Prostate gland (tissue), 2 donors: ENCODE data around the gene UQCRC1. TPM values are rescaled to one million over a fixed set of nuclear protein-coding genes. Genes with fewer than 3 reads are reported as not detected.

Experiments
- DNase-seq: peaks from one replicate; pipeline ENCODE4 v3.0.0-alpha.2; 2019; ENCODE audit warnings: low spot score
- H3K27ac ChIP-seq, 2 donors: fragments of 200-600 bp; sonication (generic); 2 replicates each; pipeline ENCODE4 v1.5.1; 2017 to 2019
- H3K27me3 ChIP-seq: fragments of 200-600 bp; sonication (generic); replicated peaks from 2 replicates; pipeline ENCODE4 v1.5.1; 2019; ENCODE audit not compliant: insufficient read depth
- H3K36me3 ChIP-seq, 2 donors: fragments of 200-600 bp; sonication (generic); 1 replicate in 1 of 2; 2 replicates in 1 of 2; pipeline versions ENCODE4 v1.5.1 to v1.8.1; 2017 to 2019
- H3K4me1 ChIP-seq: fragments of 200-600 bp; sonication (generic); replicated peaks from 2 replicates; pipeline ENCODE4 v1.5.1; 2019
- H3K4me3 ChIP-seq, 2 donors: fragments of 200-600 bp; sonication (generic); 2 replicates each; pipeline ENCODE4 v1.5.1; 2017 to 2019
- H3K9me3 ChIP-seq: fragments of 200-600 bp; sonication (generic); 2 replicates; pipeline ENCODE4 v1.5.1; 2017
- POLR2A ChIP-seq: fragments of 450-650 bp; IDR thresholded peaks from one replicate; pipeline ENCODE4 v1.6.1; 2016; ENCODE audit warnings: antibody characterized with exemption, mild to moderate bottlenecking
- POLR2AphosphoS5 ChIP-seq: sonication (generic); formaldehyde crosslinking; IDR thresholded peaks from one replicate; pipeline ENCODE4 v1.6.1; 2017; ENCODE audit warnings: antibody characterized with exemption
- WGBS: methylation state at CpG from one replicate; pipeline ENCODE4 v1.1.5; 2018; 5-methylcytosine and 5-hydroxymethylcytosine counted together
- intact Hi-C: fragments of 100-400 bp; cut with DNase I; formaldehyde crosslinking; loops from one replicate; pipeline ENCODE4 v1.14.2; 2022
- total RNA-seq, 2 donors: library from RNA; depleted of rRNA; stranded (reverse); fragments of >200 nt; gene quantifications; one replicate each; pipeline ENCODE4 v1.1.0, GENCODE V29; 2016
- TF ChIP-seq, protein P1 (sequence below), 4 experiments: fragments of 200-600 bp in 2 of 4; fragments of 450-650 bp in 2 of 4; sonication (generic) in 2 of 4; IDR thresholded peaks; 1 replicate in 3 of 4; 2 replicates in 1 of 4; pipeline ENCODE4 v1.5.1; 2016 to 2019; ENCODE audit warnings: antibody characterized with exemption in 4 of 4, mild to moderate bottlenecking in 2 of 4, moderate library complexity in 2 of 4

The UQCRC1 gene
- total RNA-seq, 2 donors from 2014 or later, result 239 to 251 TPM

DNA sequence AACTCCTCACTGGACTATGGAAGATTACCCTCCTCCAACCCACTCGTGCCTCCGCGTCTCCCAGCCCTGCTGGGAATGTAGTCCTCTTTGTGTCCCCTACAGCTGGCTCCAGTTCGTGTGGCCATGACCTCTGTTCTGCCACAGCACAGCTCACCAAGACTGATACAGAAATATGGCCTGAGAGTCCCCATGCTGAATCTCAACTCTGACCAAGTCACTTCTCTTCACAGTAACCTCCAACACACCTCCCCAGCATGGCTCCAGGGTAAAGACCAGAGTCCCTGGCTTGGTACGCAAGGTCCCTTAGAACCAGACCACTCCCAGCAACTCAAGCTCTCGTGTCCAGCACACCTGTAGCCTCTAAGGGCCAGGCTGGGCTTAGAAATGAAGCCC is 12.0 kb downstream of the UQCRC1 start:
- TF ChIP-seq POLR2AphosphoS5 (no peak), POLR2A (no peak)
- TF ChIP-seq, protein P1, sequence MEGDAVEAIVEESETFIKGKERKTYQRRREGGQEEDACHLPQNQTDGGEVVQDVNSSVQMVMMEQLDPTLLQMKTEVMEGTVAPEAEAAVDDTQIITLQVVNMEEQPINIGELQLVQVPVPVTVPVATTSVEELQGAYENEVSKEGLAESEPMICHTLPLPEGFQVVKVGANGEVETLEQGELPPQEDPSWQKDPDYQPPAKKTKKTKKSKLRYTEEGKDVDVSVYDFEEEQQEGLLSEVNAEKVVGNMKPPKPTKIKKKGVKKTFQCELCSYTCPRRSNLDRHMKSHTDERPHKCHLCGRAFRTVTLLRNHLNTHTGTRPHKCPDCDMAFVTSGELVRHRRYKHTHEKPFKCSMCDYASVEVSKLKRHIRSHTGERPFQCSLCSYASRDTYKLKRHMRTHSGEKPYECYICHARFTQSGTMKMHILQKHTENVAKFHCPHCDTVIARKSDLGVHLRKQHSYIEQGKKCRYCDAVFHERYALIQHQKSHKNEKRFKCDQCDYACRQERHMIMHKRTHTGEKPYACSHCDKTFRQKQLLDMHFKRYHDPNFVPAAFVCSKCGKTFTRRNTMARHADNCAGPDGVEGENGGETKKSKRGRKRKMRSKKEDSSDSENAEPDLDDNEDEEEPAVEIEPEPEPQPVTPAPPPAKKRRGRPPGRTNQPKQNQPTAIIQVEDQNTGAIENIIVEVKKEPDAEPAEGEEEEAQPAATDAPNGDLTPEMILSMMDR (IDR thresholded peaks at IDR 0.05), result no peak
- peak overlapping the region; percentile 79 to 84 for H3K27ac ChIP-seq
- no peak overlapping the region for H3K4me3 ChIP-seq
- intact Hi-C loops, result loop anchor here (5.0 kb wide), 2 partner anchors 40 to 130 kb away; partner anchors contain the start of gene PFKFB4
- H3K4me1 ChIP-seq, result peaks cover 27% of the 10 kb centered on the region
- no peaks in the 10 kb centered on the region for H3K27me3 ChIP-seq
- DNase-seq, result no peak
- H3K9me3 ChIP-seq, result no peaks in the 10 kb centered on the region
- WGBS, result 80% methylated on average over 6 of the region's 6 CpGs
- H3K36me3 ChIP-seq, result peaks cover 0 to 16% of the 10 kb centered on the region in 2 donors

- TF ChIP-seq, protein P1 (IDR thresholded peaks at IDR 0.05), result no peak
- TF ChIP-seq POLR2A, result no peak
- TF ChIP-seq POLR2AphosphoS5, result no peak
- WGBS, result 74% methylated on average over 8 of the region's 8 CpGs
- Histone ChIP-seq H3K9me3 (no peaks in the 10 kb centered on the region), H3K27me3 (no peaks in the 10 kb centered on the region), H3K36me3 (peaks cover 0 to 16% of the 10 kb centered on the region in 2 donors), H3K4me1 (peaks cover 27% of the 10 kb centered on the region), H3K4me3 (no peak overlapping the region), H3K27ac (peak overlapping the region; percentile 79 to 84)
- intact Hi-C loops, result loop anchor here (5.0 kb wide), 2 partner anchors 40 to 130 kb away; partner anchors contain the start of gene PFKFB4
- no peak for DNase-seq
These were observed 12.6 kb downstream of the UQCRC1 start for GRCh38 chr3:48596676-48597407.

DNA sequence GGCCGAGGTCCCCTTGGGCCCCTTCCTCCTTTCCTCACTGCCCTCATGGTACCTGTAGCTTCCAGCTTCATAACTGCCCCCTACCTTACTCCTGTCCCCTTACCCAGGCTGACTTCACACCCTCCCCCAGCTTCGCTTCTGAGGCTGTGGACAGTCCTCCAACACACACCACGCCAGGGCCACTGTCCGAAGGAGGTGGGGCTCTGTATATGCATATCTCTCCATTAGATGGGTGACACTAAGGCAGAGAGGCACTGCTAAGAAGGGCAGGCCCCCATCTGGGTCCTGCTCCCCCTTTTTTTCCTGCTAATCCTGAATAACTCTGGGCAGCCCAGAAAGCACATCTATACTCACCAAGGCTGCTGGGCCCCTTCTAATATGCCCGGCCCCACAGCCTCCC is 13.3 kb downstream of the UQCRC1 start:
- Histone ChIP-seq H3K4me3 (no peak overlapping the region), H3K4me1 (peaks cover 27% of the 10 kb centered on the region), H3K27ac (peak overlapping the region; percentile 79 to 84), H3K9me3 (no peaks in the 10 kb centered on the region), H3K36me3 (peaks cover 0 to 11% of the 10 kb centered on the region in 2 donors), H3K27me3 (no peaks in the 10 kb centered on the region)
- WGBS, result 86% methylated on average over 5 of the region's 5 CpGs
- intact Hi-C loops, result loop anchor here (5.0 kb wide), 2 partner anchors 39 to 129 kb away; partner anchors contain the start of gene PFKFB4
- TF ChIP-seq, protein P1 (IDR thresholded peaks at IDR 0.05), result no peak
- TF ChIP-seq POLR2A, result no peak
- no peak for DNase-seq

GRCh38 chr3:48595526-48596121 is 13.8 kb downstream of the UQCRC1 start:
- WGBS, result 25% methylated on average over 6 of the region's 10 CpGs
- intact Hi-C loops, result loop anchor here (5.0 kb wide), 2 partner anchors 38 to 128 kb away; partner anchors contain the start of gene PFKFB4
- Histone ChIP-seq H3K4me3 (peak overlapping the region in 1 of 2 donors; percentile 30), H3K4me1 (peaks cover 26% of the 10 kb centered on the region), H3K27ac (peak overlapping the region; percentile 79 to 84), H3K36me3 (peaks cover 0 to 7% of the 10 kb centered on the region in 2 donors), H3K27me3 (no peaks in the 10 kb centered on the region), H3K9me3 (no peaks in the 10 kb centered on the region)
- DNase-seq, result peak; percentile 48
- TF ChIP-seq POLR2A (no peak), POLR2AphosphoS5 (no peak)
- TF ChIP-seq, protein P1 (IDR thresholded peaks at IDR 0.05), result no peak
